Type B pancreatic cell (in vitro differentiated cells): ENCODE results near the gene ADPGK. TPM values are rescaled to one million over a fixed set of nuclear protein-coding genes. Genes with fewer than 3 reads are reported as not detected.

Experiments
- DNase-seq: peaks from one replicate; pipeline ENCODE4 v3.0.0; 2021; ENCODE audit warnings: mixed read lengths; ENCODE audit not compliant: unreplicated experiment; ENCODE audit errors: extremely low spot score
- H3K27ac Mint-ChIP-seq: 2 replicates; pipeline ENCODE4 v1.8.0; 2021; ENCODE audit warnings: mild to moderate bottlenecking, mixed read lengths
- H3K27me3 Mint-ChIP-seq: 2 replicates; pipeline ENCODE4 v1.8.0; 2021; ENCODE audit warnings: mixed read lengths
- H3K36me3 Mint-ChIP-seq: 2 replicates; pipeline ENCODE4 v1.8.0; 2021; ENCODE audit warnings: mixed read lengths
- H3K4me1 Mint-ChIP-seq: one replicate; pipeline ENCODE4 v1.8.0; 2021; ENCODE audit warnings: mixed read lengths; ENCODE audit not compliant: unreplicated experiment
- H3K4me3 Mint-ChIP-seq: 2 replicates; pipeline ENCODE4 v1.8.0; 2021; ENCODE audit warnings: mild to moderate bottlenecking, mixed read lengths
- H3K9me3 Mint-ChIP-seq: 2 replicates; pipeline ENCODE4 v1.8.0; 2021; ENCODE audit warnings: mixed read lengths
- total RNA-seq: library from RNA; stranded (reverse); gene quantifications from 2 replicates; pipeline ENCODE4 v1.2.1, GENCODE V29; 2021; ENCODE audit warnings: low replicate concordance
- TF ChIP-seq, protein P1 (sequence below): fragments of 200-600 bp; sonication (generic); conservative IDR thresholded peaks from 2 replicates; pipeline ENCODE4 v1.5.0; 2021; ENCODE audit warnings: antibody characterized with exemption, mild to moderate bottlenecking

Gene ADPGK
- total RNA-seq, 1 donor from 2014 or later, result 46.9 TPM

DNA sequence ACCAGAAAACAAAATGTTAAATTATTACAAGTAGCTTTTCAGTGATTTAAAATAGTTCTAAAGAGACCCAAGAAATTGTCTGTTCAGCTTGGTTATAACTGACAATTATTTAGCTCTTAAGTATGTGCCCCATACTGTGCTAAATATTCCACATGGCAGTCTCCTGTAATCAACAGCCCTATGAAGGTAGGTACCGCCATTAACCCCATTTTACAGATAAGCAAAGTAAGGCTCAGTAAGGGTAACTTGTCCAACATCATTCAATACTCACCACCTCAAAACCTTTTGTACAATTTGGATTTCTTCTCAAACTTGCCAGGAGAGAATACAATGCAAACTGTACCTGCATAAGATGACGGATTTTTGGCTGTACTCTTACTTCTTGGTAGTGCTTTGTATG lies 33.9 kb downstream of the ADPGK start:
- Mint-ChIP-seq H3K27ac (no peak overlapping the region), H3K36me3 (peaks cover 7% of the 10 kb centered on the region), H3K4me3 (no peak overlapping the region), H3K9me3 (no peaks in the 10 kb centered on the region), H3K27me3 (no peaks in the 10 kb centered on the region), H3K4me1 (no peaks in the 10 kb centered on the region)
- no peak for DNase-seq
- TF ChIP-seq, protein P1, sequence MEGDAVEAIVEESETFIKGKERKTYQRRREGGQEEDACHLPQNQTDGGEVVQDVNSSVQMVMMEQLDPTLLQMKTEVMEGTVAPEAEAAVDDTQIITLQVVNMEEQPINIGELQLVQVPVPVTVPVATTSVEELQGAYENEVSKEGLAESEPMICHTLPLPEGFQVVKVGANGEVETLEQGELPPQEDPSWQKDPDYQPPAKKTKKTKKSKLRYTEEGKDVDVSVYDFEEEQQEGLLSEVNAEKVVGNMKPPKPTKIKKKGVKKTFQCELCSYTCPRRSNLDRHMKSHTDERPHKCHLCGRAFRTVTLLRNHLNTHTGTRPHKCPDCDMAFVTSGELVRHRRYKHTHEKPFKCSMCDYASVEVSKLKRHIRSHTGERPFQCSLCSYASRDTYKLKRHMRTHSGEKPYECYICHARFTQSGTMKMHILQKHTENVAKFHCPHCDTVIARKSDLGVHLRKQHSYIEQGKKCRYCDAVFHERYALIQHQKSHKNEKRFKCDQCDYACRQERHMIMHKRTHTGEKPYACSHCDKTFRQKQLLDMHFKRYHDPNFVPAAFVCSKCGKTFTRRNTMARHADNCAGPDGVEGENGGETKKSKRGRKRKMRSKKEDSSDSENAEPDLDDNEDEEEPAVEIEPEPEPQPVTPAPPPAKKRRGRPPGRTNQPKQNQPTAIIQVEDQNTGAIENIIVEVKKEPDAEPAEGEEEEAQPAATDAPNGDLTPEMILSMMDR, result no peak

DNA sequence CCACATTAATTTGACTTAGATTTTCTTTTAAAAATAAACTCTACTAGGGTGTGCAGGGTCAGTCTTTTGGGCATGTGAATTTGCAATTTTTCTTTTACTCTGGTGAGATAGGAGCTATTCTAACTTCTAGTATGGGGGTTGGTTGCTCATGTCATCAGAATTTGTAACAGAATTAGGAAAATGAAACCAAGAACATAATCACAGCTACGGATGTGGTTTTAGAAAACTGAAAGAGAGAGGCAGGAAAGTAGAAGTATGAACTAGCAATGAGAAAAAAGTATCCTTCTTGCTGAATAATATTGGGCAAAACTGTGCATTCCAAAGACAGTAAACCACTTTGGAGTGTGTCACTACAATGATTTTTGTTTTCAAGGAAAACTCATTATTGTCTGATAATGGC lies 43.3 kb downstream of the ADPGK start:
- H3K4me1 Mint-ChIP-seq, result no peaks in the 10 kb centered on the region
- H3K9me3 Mint-ChIP-seq, result no peaks in the 10 kb centered on the region
- TF ChIP-seq, protein P1, result no peak
- no peak overlapping the region for H3K27ac Mint-ChIP-seq
- DNase-seq, result no peak
- no peak overlapping the region for H3K4me3 Mint-ChIP-seq
- H3K27me3 Mint-ChIP-seq, result no peaks in the 10 kb centered on the region
- H3K36me3 Mint-ChIP-seq, result peaks cover 52% of the 10 kb centered on the region

DNA sequence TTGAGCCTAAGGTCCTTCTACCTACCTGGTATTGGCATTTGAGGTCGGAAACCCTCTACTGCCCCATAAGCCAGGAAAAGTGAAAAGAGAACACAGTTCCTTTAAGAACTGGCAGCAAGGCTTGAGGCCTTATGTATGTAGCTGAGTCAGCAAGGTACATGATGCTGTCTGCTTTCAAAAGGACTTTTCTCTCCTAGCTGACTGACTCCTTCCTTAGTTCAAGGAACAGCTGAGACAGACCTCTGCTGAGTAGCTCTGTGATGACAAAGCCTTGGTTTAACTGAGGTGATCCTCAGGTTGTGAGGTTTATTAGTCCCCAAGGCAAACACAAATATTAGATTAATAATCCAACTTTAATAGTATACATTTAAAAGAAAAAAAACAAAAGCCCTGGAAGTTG lies 45.8 kb downstream of the ADPGK start:
- Mint-ChIP-seq H3K27ac (no peak overlapping the region), H3K4me3 (no peak overlapping the region), H3K36me3 (peaks cover 63% of the 10 kb centered on the region), H3K9me3 (no peaks in the 10 kb centered on the region), H3K27me3 (no peaks in the 10 kb centered on the region), H3K4me1 (no peaks in the 10 kb centered on the region)
- no peak for DNase-seq
- TF ChIP-seq, protein P1, result no peak

DNA sequence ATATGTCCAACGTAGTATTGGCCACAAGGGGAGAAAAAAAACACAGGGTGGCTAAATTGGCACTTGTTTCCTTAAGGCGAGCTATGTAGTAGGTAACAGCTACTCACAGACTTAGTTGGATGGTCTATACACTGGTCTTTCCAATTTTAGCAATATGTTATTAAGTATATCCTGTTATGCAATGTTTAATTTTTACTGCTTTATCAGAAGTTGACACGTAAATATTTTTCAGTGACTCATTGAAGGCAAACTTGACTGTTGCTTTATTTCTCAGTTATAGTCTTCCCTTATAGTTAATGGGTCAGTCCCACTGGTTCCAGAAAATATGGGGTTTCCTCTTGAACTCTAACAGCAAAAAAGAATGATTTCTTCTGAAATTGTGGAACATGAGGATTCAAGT lies 46.5 kb downstream of the ADPGK start:
- H3K27ac Mint-ChIP-seq, result no peak overlapping the region
- H3K4me3 Mint-ChIP-seq, result no peak overlapping the region
- TF ChIP-seq, protein P1, result no peak
- H3K27me3 Mint-ChIP-seq, result no peaks in the 10 kb centered on the region
- peaks cover 65% of the 10 kb centered on the region for H3K36me3 Mint-ChIP-seq
- H3K4me1 Mint-ChIP-seq, result no peaks in the 10 kb centered on the region
- no peak for DNase-seq
- H3K9me3 Mint-ChIP-seq, result no peaks in the 10 kb centered on the region

DNA sequence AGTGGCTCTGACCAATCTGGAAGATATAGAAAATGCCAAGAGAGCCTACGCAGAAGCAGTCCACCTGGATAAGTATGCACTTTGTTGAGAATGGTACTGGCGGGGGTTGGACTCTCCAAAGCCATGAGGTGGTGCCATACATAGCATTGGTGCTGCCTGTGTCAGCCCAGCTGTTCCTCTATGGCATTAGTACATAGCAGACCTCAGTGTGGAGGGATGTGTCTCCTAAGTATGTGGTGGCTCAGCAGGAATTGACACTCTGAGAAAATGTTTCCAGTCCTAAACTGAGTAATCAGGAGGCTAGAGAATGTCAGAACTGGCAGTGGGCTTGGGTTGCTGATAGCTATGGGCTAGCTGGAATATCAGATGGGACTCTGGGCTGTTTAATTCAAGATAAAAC lies 48.4 kb downstream of the ADPGK start:
- TF ChIP-seq, protein P1, result no peak
- H3K27me3 Mint-ChIP-seq, result no peaks in the 10 kb centered on the region
- DNase-seq, result no peak
- peaks cover 51% of the 10 kb centered on the region for H3K36me3 Mint-ChIP-seq
- H3K4me1 Mint-ChIP-seq, result no peaks in the 10 kb centered on the region
- H3K4me3 Mint-ChIP-seq, result no peak overlapping the region
- H3K27ac Mint-ChIP-seq, result no peak overlapping the region
- no peaks in the 10 kb centered on the region for H3K9me3 Mint-ChIP-seq
